Ishikawa (cell line): ENCODE data around the gene ARPP19.
A peak's percentile ranks its signal among the peaks of the same experiment; 100 is the strongest.

Source experiments
- CEBPB ChIP-seq: IDR thresholded peaks from 2 replicates; pipeline ENCODE4 v1.6.1; 2012
- CREB1 ChIP-seq: IDR thresholded peaks from 2 replicates; pipeline ENCODE4 v1.6.1; 2012; ENCODE audit warnings: low read depth
- EGR1 ChIP-seq: IDR thresholded peaks from 2 replicates; pipeline ENCODE4 v1.6.1; 2012
- EP300 ChIP-seq: IDR thresholded peaks from 2 replicates; pipeline ENCODE4 v1.6.1; 2012; ENCODE audit warnings: borderline replicate concordance
- FOXM1 ChIP-seq: IDR thresholded peaks from 2 replicates; pipeline ENCODE4 v1.6.1; 2012; ENCODE audit warnings: low read depth, borderline replicate concordance
- NFIC ChIP-seq: IDR thresholded peaks from 2 replicates; pipeline ENCODE4 v1.6.1; 2012
- RAD21 ChIP-seq: IDR thresholded peaks from 2 replicates; pipeline ENCODE4 v1.6.1; 2012; ENCODE audit warnings: low read depth
- TAF1 ChIP-seq: IDR thresholded peaks from 2 replicates; pipeline ENCODE4 v1.6.1; 2012; ENCODE audit warnings: low read depth, mild to moderate bottlenecking
- TCF12 ChIP-seq: IDR thresholded peaks from 2 replicates; pipeline ENCODE4 v1.6.1; 2012; ENCODE audit warnings: low read depth
- TEAD4 ChIP-seq: IDR thresholded peaks from 2 replicates; pipeline ENCODE4 v1.6.1; 2012
- YY1 ChIP-seq: IDR thresholded peaks from 2 replicates; pipeline ENCODE4 v1.6.1; 2012; ENCODE audit warnings: low read depth
- ZBTB7A ChIP-seq: IDR thresholded peaks from 2 replicates; pipeline ENCODE4 v1.6.1; 2012; ENCODE audit warnings: low read depth
- TF ChIP-seq, protein P1 (sequence below): IDR thresholded peaks from 2 replicates; pipeline ENCODE4 v1.6.1; 2012
- TF ChIP-seq, protein P2 (sequence below): IDR thresholded peaks from 2 replicates; pipeline ENCODE4 v1.6.1; 2012; ENCODE audit warnings: low read depth, mild to moderate bottlenecking
- TF ChIP-seq, protein P3 (sequence below): IDR thresholded peaks from 2 replicates; pipeline ENCODE4 v1.6.1; 2012

Gene ARPP19

DNA sequence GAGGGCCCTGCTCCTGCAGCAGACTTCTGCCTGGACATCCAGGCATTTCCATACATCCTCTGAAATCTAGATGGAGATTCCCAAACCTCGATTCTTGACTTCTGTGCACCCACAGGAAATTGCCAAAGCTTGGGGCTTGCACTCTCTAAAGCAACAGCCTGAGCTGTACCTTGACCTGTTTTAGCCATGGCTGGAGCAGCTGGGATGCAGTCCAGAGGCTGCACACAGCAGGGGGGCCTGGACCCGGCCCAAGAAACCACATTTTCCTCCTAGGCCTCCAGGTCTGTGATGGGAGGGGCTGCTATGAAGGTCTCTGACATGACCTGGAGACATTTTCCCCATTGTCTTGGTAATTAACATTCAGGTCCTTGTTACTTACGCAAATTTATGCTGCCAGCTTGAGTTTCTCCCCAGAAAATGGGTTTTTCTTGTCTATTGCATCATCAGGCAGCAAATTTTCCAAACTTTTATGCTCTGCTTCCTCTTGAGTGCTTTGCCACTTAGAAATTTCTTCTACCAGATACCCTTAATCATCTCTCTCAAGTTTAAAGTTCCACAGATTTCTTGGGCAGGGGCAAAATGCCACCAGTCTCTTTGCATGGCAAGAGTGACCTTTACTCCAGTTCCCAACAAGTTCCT is 28.3 kb downstream of the ARPP19 start:
- TF ChIP-seq ZBTB7A (no peak), EGR1 (no peak), CEBPB (peak; percentile 60; the same call in 1 of the 2 replicates), NFIC (peak; percentile 40; the same call in 1 of the 2 replicates)
- TF ChIP-seq, protein P1, sequence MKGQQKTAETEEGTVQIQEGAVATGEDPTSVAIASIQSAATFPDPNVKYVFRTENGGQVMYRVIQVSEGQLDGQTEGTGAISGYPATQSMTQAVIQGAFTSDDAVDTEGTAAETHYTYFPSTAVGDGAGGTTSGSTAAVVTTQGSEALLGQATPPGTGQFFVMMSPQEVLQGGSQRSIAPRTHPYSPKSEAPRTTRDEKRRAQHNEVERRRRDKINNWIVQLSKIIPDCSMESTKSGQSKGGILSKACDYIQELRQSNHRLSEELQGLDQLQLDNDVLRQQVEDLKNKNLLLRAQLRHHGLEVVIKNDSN = no peak
- TF ChIP-seq, protein P2, sequence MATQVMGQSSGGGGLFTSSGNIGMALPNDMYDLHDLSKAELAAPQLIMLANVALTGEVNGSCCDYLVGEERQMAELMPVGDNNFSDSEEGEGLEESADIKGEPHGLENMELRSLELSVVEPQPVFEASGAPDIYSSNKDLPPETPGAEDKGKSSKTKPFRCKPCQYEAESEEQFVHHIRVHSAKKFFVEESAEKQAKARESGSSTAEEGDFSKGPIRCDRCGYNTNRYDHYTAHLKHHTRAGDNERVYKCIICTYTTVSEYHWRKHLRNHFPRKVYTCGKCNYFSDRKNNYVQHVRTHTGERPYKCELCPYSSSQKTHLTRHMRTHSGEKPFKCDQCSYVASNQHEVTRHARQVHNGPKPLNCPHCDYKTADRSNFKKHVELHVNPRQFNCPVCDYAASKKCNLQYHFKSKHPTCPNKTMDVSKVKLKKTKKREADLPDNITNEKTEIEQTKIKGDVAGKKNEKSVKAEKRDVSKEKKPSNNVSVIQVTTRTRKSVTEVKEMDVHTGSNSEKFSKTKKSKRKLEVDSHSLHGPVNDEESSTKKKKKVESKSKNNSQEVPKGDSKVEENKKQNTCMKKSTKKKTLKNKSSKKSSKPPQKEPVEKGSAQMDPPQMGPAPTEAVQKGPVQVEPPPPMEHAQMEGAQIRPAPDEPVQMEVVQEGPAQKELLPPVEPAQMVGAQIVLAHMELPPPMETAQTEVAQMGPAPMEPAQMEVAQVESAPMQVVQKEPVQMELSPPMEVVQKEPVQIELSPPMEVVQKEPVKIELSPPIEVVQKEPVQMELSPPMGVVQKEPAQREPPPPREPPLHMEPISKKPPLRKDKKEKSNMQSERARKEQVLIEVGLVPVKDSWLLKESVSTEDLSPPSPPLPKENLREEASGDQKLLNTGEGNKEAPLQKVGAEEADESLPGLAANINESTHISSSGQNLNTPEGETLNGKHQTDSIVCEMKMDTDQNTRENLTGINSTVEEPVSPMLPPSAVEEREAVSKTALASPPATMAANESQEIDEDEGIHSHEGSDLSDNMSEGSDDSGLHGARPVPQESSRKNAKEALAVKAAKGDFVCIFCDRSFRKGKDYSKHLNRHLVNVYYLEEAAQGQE = no peak

DNA sequence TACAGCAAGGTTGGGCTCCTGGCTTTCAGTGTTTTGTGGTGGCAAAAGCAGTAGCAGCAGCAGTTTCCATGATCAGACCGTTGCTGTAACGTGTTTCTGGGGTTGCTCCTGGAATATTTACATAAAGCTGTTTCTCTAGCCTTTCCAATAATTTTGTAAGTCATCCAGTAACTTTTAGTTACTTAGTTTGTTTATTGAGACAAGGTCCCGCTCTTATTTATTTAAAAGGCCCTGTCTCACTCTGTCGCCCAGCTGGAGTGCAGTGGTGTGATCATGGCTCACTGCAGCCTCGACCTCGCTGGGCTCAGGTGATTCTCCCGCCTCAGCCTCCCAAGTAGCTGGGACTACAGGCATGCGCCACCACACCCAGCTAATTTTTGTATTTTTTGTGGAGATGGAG is 31.4 kb downstream of the ARPP19 start:
- TF ChIP-seq CREB1 (no peak), EP300 (no peak), CEBPB (no peak), EGR1 (no peak), YY1 (no peak), RAD21 (no peak), ZBTB7A (no peak), TCF12 (no peak), NFIC (no peak), TAF1 (no peak), FOXM1 (no peak), TEAD4 (no peak)
- TF ChIP-seq, protein P2 = no peak
- TF ChIP-seq, protein P3, sequence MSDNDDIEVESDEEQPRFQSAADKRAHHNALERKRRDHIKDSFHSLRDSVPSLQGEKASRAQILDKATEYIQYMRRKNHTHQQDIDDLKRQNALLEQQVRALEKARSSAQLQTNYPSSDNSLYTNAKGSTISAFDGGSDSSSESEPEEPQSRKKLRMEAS = no peak
- TF ChIP-seq, protein P1 = no peak

DNA sequence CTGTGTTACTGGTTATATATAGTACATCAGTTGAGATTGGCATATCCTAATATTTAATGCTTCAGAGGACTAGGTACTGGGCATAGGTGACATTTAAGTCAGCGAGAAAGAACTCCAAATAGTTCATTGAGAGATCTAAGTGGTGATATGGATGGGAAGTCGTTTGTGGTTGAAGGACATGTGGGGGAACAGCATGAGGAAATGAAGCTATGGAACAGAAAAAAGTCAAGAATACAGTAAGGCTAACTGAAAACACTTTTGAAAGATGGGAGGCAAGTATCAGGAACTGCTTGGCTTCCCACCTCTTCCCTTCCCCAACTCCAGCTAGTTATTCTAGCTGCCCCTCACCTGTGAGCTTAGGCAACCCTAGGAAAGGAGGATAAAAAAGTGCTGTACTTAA is 36.4 kb downstream of the ARPP19 start:
- TF ChIP-seq, protein P1 = no peak
- no peak for TF ChIP-seq TCF12
- TF ChIP-seq CREB1 = no peak

DNA sequence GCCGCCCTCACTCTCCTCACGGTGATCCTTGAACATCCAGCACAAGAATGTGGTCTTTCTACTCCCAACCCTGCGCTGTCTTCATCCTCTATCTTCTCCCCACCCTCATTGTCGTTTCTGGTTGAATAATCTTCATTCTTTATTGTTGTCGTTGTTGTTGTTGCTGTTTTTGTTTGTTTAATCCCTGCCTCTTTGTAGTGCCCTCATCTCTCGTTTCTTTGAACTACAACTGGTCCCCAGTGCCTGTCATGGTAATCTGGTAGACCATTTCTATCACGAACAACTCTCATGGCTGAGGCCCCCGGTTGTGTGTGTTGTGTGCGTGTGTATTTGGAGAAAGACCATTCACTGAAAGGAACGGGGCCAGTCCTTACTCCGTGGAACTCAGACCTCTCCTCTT is 38.9 kb downstream of the ARPP19 start:
- TF ChIP-seq, protein P3 = no peak
- TF ChIP-seq FOXM1 (no peak), CREB1 (no peak), TCF12 (no peak)

DNA sequence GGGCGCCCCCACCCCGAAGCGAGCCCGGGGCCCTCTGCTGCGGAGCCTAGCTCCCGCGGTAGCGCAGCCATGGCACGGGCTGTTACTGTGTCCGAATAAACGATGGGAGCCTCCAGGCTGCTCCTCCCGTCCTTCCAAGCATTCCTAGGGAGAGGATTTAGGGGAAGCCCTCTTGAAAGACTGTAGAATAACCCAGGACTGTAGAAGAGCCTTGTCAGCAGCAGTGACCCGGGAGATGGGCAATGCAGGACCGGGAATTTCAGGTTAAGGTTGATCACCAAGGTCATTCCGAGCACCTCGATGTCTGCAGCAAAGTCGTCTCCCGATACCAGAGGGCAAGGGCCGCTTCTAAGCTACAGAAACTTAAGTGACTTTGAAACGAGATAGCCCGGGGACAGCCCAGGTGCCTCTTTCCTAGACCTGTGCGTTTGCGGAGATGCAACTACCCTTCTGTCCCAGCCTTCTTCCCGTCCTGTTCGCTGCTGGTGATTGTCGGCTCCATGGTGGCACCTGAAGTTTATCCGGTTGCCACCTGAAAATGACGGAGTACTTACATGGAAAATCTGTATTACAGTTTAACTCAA is 39.4 kb downstream of the ARPP19 start:
- no peak for TF ChIP-seq RAD21
- TF ChIP-seq, protein P3 = 0 out of 2 replicates have a peak, but pooled peaks have one; percentile 5

DNA sequence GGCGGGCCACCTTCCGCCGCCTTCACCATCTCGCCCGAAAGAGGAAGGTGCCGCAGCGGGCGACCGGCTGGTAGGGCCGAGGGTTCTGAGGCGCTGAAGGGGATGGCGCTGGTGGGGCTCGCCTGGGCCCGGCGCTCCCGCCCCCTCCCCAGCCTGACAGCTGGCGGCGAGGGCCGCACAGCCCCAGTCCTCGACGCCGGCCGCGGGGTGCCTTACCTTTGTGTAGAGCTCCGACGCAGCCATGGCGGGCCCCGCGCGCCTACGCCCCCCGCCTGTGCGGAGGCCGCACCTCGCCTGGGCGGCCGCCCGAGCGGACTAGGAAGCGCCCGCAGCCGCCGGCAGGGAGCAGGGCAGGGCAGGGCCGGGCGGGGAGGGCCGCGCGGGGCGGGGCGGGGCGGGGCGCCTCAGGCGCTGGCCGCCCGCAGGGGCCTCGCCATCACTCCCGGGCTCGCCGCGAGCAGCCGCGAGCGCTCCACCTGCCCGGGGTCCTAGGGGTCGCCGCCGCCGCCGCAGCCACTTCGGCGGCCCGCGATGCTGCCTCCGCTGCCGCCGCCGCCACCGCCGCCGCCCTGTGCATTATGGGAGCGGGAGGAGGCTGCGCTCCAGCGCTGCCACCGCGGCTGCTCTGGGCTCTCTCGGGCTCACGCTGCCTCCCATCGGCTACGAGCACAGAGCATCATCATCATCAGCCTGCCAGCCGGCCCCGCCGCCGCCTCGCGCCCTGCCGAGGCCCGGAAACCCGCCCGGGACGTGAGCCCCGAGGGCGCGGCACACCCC is 40.1 kb downstream of the ARPP19 start, which contains the start of gene MYO5A:
TSS of gene MYO5A (minus strand) at position 317 of the 777 bp plus-strand sequence. CDS start at position 243, 74 bp downstream.
- TF ChIP-seq EP300 (no peak), TAF1 (no peak), TEAD4 (no peak), CREB1 (no peak), CEBPB (no peak), RAD21 (peak; percentile 21; the same call in 1 of the 2 replicates), NFIC (no peak), TCF12 (no peak; the same call in 1 of the 2 replicates), FOXM1 (no peak), YY1 (peak; percentile 62; the same call in 1 of the 2 replicates), ZBTB7A (peak; percentile 54; the same call in 1 of the 2 replicates), EGR1 (no peak)
- TF ChIP-seq, protein P1 = no peak
- TF ChIP-seq, protein P2 = no peak
- TF ChIP-seq, protein P3 = peak; percentile 29; the same call in 1 of the 2 replicates
